Lung (tissue), 12 donors: ENCODE results near the gene CLEC20A. TPM values are rescaled to one million over a fixed set of nuclear protein-coding genes. Genes with fewer than 3 reads are reported as not detected.

Experiments
- ATAC-seq: fragments of 200-7000 bp; cut with Tn5 transposase; one replicate; pipeline ENCODE4 v1.9.1; 2020; ENCODE audit warnings: moderate number of reproducible peaks; ENCODE audit not compliant: insufficient read depth, low FRiP score
- DNase-seq, 3 donors: peaks; one replicate each; pipeline ENCODE4 v3.0.0-alpha.2; 2013 to 2017
- H3K27ac ChIP-seq, 2 donors: one replicate each; pipeline ENCODE4 v1.5.1; 2013; ENCODE audit warnings: mild to moderate bottlenecking in 2 of 2, moderate library complexity in 2 of 2, control low read depth in 1 of 2, inconsistent platforms in 1 of 2, low read depth in 1 of 2, low read length in 1 of 2
- H3K27me3 ChIP-seq, 3 donors: one replicate each; pipeline ENCODE4 v1.5.1; 2013; ENCODE audit warnings: low read length in 2 of 3; ENCODE audit not compliant: control insufficient read depth in 3 of 3, insufficient read depth in 3 of 3
- H3K36me3 ChIP-seq, 4 donors: one replicate each; pipeline ENCODE4 v1.5.1; 2013; ENCODE audit warnings: low read length in 4 of 4, mild to moderate bottlenecking in 1 of 4, moderate library complexity in 1 of 4; ENCODE audit not compliant: control insufficient read depth in 4 of 4, insufficient read depth in 4 of 4
- H3K4me1 ChIP-seq, 5 donors: one replicate each; pipeline ENCODE4 v1.5.1; 2013; ENCODE audit warnings: low read length in 5 of 5, mild to moderate bottlenecking in 2 of 5, moderate library complexity in 1 of 5; ENCODE audit not compliant: control insufficient read depth in 5 of 5, insufficient read depth in 5 of 5
- H3K4me3 ChIP-seq: one replicate; pipeline ENCODE4 v1.5.1; 2013; ENCODE audit warnings: mild to moderate bottlenecking, control low read depth, moderate library complexity
- H3K9ac ChIP-seq, 2 donors: one replicate each; pipeline ENCODE4 v1.5.1; 2013; ENCODE audit warnings: low read length in 2 of 2, control low read depth in 1 of 2; ENCODE audit not compliant: insufficient read depth in 1 of 2
- H3K9me3 ChIP-seq, 4 donors: one replicate each; pipeline ENCODE4 v1.5.1; 2013; ENCODE audit warnings: low read length in 3 of 4, mild to moderate bottlenecking in 1 of 4, moderate library complexity in 1 of 4; ENCODE audit not compliant: control insufficient read depth in 4 of 4, insufficient read depth in 3 of 4
- CTCF ChIP-seq: IDR thresholded peaks from 2 replicates; pipeline ENCODE4 v1.5.1; 2012; ENCODE audit warnings: mild to moderate bottlenecking; ENCODE audit errors: control extremely low read depth, extremely low read depth
- WGBS, 2 donors: extraction: QIAGEN DNeasy Blood & Tissue Kit; methylation state at CpG; one replicate each; pipeline ENCODE4 v1.1.7; 2013; 5-methylcytosine and 5-hydroxymethylcytosine counted together
- polyA plus RNA-seq, 2 donors: library from polyadenylated mRNA; stranded (reverse); fragments of 200-250 nt; gene quantifications; one replicate each; pipeline ENCODE4 v1.2.1, GENCODE V29; 2013
- total RNA-seq, 2 donors: library from RNA; depleted of rRNA in 1 of 2; stranded (reverse); fragments of >200 nt in 1 of 2; gene quantifications; one replicate each; pipeline ENCODE4 v1.2.1, GENCODE V29; 2014 to 2021
- donor health status: control.
- donor health status: control.
- donor health status: Bipolar disorder and iron deficiency.
- donor health status: healthy.
- donor health status: DM: yes; HTN: yes; CAD: no.

Gene CLEC20A
- total and polyA plus RNA-seq, 4 donors, result 0.14 TPM; not detected in 3

- no peaks in the 10 kb centered on the region for H3K36me3 ChIP-seq
- H3K9me3 ChIP-seq, result no peaks in the 10 kb centered on the region
- H3K27ac ChIP-seq, result no peak overlapping the region
- no peak for ATAC-seq
- WGBS, 2 donors, result 82 to 85% methylated on average over 9 of the region's 9 CpGs
- TF ChIP-seq CTCF, result no peak
- H3K4me3 ChIP-seq, result no peak overlapping the region
- H3K4me1 ChIP-seq, result peaks cover 0 to 18% (median 2%) of the 10 kb centered on the region in 5 donors
- H3K27me3 ChIP-seq, result no peaks in the 10 kb centered on the region
- DNase-seq, result no peak
- no peak overlapping the region for H3K9ac ChIP-seq
Observed at GRCh38 chr1:178538192-178538916, 41.6 kb upstream of the CLEC20A start.

DNA sequence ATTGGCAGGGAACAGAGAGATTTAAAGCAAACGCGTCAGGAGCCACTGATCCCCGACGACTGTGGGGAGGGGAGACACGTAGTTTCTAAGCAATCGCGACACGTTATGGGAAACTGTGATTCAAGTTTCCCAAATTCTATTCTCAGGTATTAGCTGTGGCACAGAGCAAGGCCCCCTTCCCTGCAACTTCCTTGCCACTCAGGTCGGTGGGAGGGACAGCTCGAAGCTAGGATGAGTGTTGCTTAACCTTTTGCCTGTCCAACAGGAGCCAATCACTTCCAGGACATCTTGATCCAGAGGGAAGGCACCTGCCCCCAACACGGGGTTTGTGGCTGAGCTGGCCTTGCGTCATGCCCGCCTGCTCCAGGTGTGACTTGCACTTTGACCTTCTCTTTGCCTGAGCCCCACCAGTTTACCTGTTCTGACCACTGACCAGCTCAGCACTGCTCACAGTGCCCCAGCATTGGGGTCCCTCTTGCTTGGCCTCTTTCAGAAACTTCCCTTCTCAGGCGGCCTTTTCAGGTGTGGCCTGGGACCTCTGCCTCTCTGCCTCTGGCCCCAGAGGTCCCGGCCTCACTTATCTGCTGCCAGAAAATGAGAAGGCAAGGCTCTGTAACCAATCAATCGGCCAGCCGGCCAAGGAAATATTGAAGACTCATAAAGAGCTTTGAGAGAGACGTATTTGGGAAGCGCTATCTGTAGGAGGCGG lies 40.8 kb upstream of the CLEC20A start:
- Histone ChIP-seq H3K9me3 (no peaks in the 10 kb centered on the region), H3K4me3 (no peak overlapping the region), H3K27ac (peak overlapping the region; percentile 46 to 71), H3K9ac (no peak overlapping the region), H3K27me3 (no peaks in the 10 kb centered on the region), H3K36me3 (no peaks in the 10 kb centered on the region), H3K4me1 (peaks cover 0 to 15% (median 2%) of the 10 kb centered on the region in 5 donors)
- no peak for TF ChIP-seq CTCF
- WGBS, 2 donors, result 77 to 87% methylated on average over 20 of the region's 20 CpGs
- ATAC-seq, result no peak
- no peak for DNase-seq

- H3K4me1 ChIP-seq, result peaks cover 0 to 15% (median 2%) of the 10 kb centered on the region in 5 donors
- peak; percentile 66 for ATAC-seq
- WGBS, 2 donors, result 71 to 79% methylated on average over 7 of the region's 7 CpGs
- H3K9ac ChIP-seq, result no peak overlapping the region
- H3K27ac ChIP-seq, result peak overlapping the region; percentile 46 to 79
- no peaks in the 10 kb centered on the region for H3K36me3 ChIP-seq
- H3K9me3 ChIP-seq, result no peaks in the 10 kb centered on the region
- no peak for TF ChIP-seq CTCF
- no peaks in the 10 kb centered on the region for H3K27me3 ChIP-seq
- H3K4me3 ChIP-seq, result no peak overlapping the region
- peak; percentile 65 to 92 (median 79) for DNase-seq
Observed at GRCh38 chr1:178536844-178537371, 40.1 kb upstream of the CLEC20A start.
